Esophagus muscularis mucosa (tissue), 4 donors: ENCODE results near the gene HOXD10. TPM values are rescaled to one million over a fixed set of nuclear protein-coding genes. Genes with fewer than 3 reads are reported as not detected.
A peak's percentile ranks its signal among the peaks of the same experiment; 100 is the strongest.

Experiments used
- DNase-seq: peaks from one replicate; pipeline ENCODE4 v3.0.0-alpha.2; 2017; ENCODE audit errors: extremely low spot score
- H3K27ac ChIP-seq, 4 donors: fragments of 200-600 bp; sonication (generic); replicated peaks in 1 of 4; 1 replicate in 3 of 4; 2 replicates in 1 of 4; pipeline ENCODE4 v1.5.1; 2016 to 2019; ENCODE audit warnings: mild to moderate bottlenecking in 1 of 4
- H3K27me3 ChIP-seq, 4 donors: fragments of 200-600 bp; sonication (generic); one replicate each; pipeline versions ENCODE4 v1.5.1 to v1.6.0; 2016 to 2019
- H3K36me3 ChIP-seq, 4 donors: fragments of 200-600 bp; sonication (generic); one replicate each; pipeline ENCODE4 v1.5.1; 2016 to 2019
- H3K4me1 ChIP-seq, 4 donors: fragments of 200-600 bp; sonication (generic); one replicate each; pipeline ENCODE4 v1.5.1; 2016 to 2019
- H3K4me3 ChIP-seq, 4 donors: fragments of 200-600 bp; sonication (generic); 1 replicate in 2 of 4; 2 replicates in 2 of 4; pipeline ENCODE4 v1.5.1; 2016 to 2019; ENCODE audit warnings: mild to moderate bottlenecking in 4 of 4, moderate library complexity in 1 of 4
- H3K9me3 ChIP-seq, 4 donors: fragments of 200-600 bp; sonication (generic); 1 replicate in 3 of 4; 2 replicates in 1 of 4; pipeline ENCODE4 v1.5.1; 2016 to 2019
- CTCF ChIP-seq, 3 experiments: fragments of 200-600 bp in 2 of 3; fragments of 450-650 bp in 1 of 3; sonication (generic) in 2 of 3; IDR thresholded peaks; one replicate each; pipeline ENCODE4 v1.5.1; 2017 to 2019; ENCODE audit warnings: antibody characterized with exemption in 3 of 3, mild to moderate bottlenecking in 2 of 3, moderate library complexity in 1 of 3
- EP300 ChIP-seq: sonication (generic); formaldehyde crosslinking; IDR thresholded peaks from one replicate; pipeline ENCODE4 v1.6.1; 2017; ENCODE audit warnings: antibody characterized with exemption
- POLR2A ChIP-seq: fragments of 450-650 bp; IDR thresholded peaks from one replicate; pipeline ENCODE4 v1.6.1; 2017; ENCODE audit warnings: antibody characterized with exemption, moderate library complexity, mild to moderate bottlenecking, low read depth
- POLR2AphosphoS5 ChIP-seq, 2 donors: sonication (generic); formaldehyde crosslinking; IDR thresholded peaks; one replicate each; pipeline ENCODE4 v1.6.1; 2017; ENCODE audit warnings: antibody characterized with exemption in 2 of 2
- WGBS: methylation state at CpG from one replicate; pipeline ENCODE4 v1.1.5; 2018; 5-methylcytosine and 5-hydroxymethylcytosine counted together
- intact Hi-C: fragments of 100-400 bp; cut with DNase I; formaldehyde crosslinking; loops from one replicate; pipeline ENCODE4 v1.15.1; 2023
- total RNA-seq, 4 donors: library from RNA; depleted of rRNA; stranded (reverse); fragments of >200 nt; gene quantifications; one replicate each; pipeline versions ENCODE4 v1.1.0 to v1.2.1, GENCODE V29; 2016

HOXD10 gene
- total RNA-seq, 4 donors from 2014 or later: 0.42 to 0.50 TPM; not detected in 2

DNA sequence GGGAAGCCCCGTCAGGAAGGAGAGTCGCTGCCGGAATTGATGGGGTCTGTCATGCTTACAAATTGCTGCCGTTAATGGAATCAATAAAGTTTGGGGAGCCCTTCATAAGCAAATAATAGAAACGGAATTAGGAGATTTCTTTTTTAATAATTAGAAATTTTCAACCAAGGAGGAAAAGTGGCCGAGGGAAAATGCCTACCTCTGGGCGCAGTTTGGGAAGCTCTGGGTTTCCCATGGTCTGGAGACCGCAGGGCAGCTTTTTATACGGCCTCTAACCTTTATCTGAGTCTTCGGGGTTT is 34.1 kb upstream of the HOXD10 start:
- TF ChIP-seq POLR2A: no peak
- no peak for TF ChIP-seq EP300
- TF ChIP-seq CTCF (IDR thresholded peaks at IDR 0.05): no peak
- no peak for TF ChIP-seq POLR2AphosphoS5 (IDR thresholded peaks at IDR 0.05)
- H3K27ac ChIP-seq: no peak overlapping the region
- intact Hi-C loops: loop anchor here (10.0 kb wide), 1 partner anchor 1748 kb away; the partner anchor contains the start of gene SP9
- no peaks in the 10 kb centered on the region for H3K36me3 ChIP-seq
- 11% methylated on average over 10 of the region's 10 CpGs for WGBS
- H3K4me1 ChIP-seq: peaks cover 23 to 63% (median 61%) of the 10 kb centered on the region in 4 donors
- H3K4me3 ChIP-seq: no peak overlapping the region
- DNase-seq: no peak
- peaks cover 0 to 3% (median 0%) of the 10 kb centered on the region in 4 donors for H3K9me3 ChIP-seq
- H3K27me3 ChIP-seq: peaks cover 0 to 100% (median 92%) of the 10 kb centered on the region in 4 donors

DNA sequence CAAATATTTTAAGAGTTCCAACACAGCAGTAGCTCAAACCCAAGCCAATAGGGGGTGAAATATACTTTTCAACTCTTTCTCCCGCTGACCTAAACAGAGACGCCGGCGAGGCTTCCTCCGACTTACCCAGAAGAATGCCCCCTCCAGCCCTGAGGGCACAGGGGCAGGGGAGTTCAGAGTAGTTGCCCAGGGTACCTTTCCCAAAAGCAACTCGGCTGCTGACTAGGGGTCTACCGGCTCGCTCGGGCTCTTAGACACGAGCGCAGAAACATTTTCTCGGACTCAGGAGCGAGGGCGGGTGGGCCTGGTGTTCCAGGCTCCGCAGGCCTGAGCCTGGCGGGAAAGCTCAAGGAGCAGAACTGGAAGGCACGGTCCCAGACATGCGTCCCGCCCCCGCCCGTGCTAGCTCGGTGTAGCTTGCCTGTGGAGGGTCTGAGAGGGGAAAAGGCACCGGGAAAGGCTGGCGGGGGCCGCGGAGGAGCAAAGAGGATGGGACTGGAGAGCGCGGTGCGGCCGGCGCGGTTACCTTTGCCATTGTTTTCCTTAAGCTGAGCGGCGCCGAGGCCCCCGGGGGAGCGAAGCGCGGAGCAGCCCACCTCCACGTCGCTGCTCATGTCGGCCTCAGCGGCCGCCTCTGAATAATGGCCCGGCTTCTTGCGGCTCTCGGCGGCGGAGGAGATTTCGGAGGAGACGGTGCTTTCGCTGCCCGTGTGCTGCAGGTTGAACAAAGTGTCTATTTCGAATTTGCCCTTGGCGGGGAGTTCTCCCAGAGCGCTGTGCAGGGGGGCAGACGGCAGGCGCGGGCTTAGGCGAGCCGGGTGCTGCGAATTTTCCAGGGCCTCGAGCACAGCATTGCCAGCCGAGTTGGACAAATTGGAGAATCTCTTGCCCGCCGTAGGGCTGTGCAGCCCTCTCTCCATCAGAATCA is 33.5 kb upstream of the HOXD10 start:
- 9% methylated on average over 26 of the region's 66 CpGs for WGBS
- H3K36me3 ChIP-seq: no peaks in the 10 kb centered on the region
- H3K4me1 ChIP-seq: peaks cover 28 to 67% (median 65%) of the 10 kb centered on the region in 4 donors
- intact Hi-C loops: loop anchor here (10.0 kb wide), 1 partner anchor 1748 kb away; the partner anchor contains the start of gene SP9
- peaks cover 3 to 100% (median 95%) of the 10 kb centered on the region in 4 donors for H3K27me3 ChIP-seq
- TF ChIP-seq POLR2AphosphoS5 (IDR thresholded peaks at IDR 0.05) (no peak), CTCF (IDR thresholded peaks at IDR 0.05) (no peak), EP300 (no peak), POLR2A (no peak)
- DNase-seq: no peak
- H3K9me3 ChIP-seq: peaks cover 0 to 3% (median 0%) of the 10 kb centered on the region in 4 donors
- H3K27ac ChIP-seq: no peak overlapping the region
- peak overlapping the region in 1 of 4 donors; percentile 8 for H3K4me3 ChIP-seq

- Histone ChIP-seq H3K4me1 (peaks cover 33 to 74% (median 71%) of the 10 kb centered on the region in 4 donors), H3K27me3 (peaks cover 5 to 100% (median 95%) of the 10 kb centered on the region in 4 donors), H3K9me3 (peaks cover 0 to 3% (median 0%) of the 10 kb centered on the region in 4 donors), H3K4me3 (peak within 1 kb of the TSS in 1 of 4 donors; percentile 8), H3K27ac (no peak within 1 kb of the TSS), H3K36me3 (no peaks in the 10 kb centered on the region)
- TF ChIP-seq POLR2AphosphoS5 (IDR thresholded peaks at IDR 0.05) (no peak), CTCF (IDR thresholded peaks at IDR 0.05) (no peak), EP300 (no peak), POLR2A (no peak)
- intact Hi-C loops: loop anchor here (10.0 kb wide), 1 partner anchor 1749 kb away; the partner anchor contains the start of gene SP9
- WGBS: 10% methylated on average over 27 of the region's 27 CpGs
- no peak for DNase-seq
Measured at GRCh38 chr2:176083796-176084261, 32.7 kb upstream of the HOXD10 start, which contains the start of gene EVX2. Gene EVX2, minus strand, starts transcription at chr2:176083962. Its CDS starts 186 bp downstream, at chr2:176083776.

GRCh38 chr2:176084611-176085119 is 31.9 kb upstream of the HOXD10 start:
- H3K27ac ChIP-seq: no peak overlapping the region
- H3K4me1 ChIP-seq: peaks cover 27 to 68% (median 62%) of the 10 kb centered on the region in 4 donors
- peaks cover 5 to 100% (median 94%) of the 10 kb centered on the region in 4 donors for H3K27me3 ChIP-seq
- peaks cover 0 to 3% (median 0%) of the 10 kb centered on the region in 4 donors for H3K9me3 ChIP-seq
- intact Hi-C loops: loop anchor here (10.0 kb wide), 1 partner anchor 1750 kb away; the partner anchor contains the start of gene SP9
- DNase-seq: no peak
- 5% methylated on average over 26 of the region's 26 CpGs for WGBS
- TF ChIP-seq EP300 (no peak), POLR2AphosphoS5 (IDR thresholded peaks at IDR 0.05) (no peak), POLR2A (no peak), CTCF (IDR thresholded peaks at IDR 0.05) (no peak)
- no peak overlapping the region for H3K4me3 ChIP-seq
- no peaks in the 10 kb centered on the region for H3K36me3 ChIP-seq
